SH-SY5Y (cell line): ENCODE data around the gene TARBP2.

ENCODE experiments used
- GATA2 ChIP-seq: IDR thresholded peaks from 2 replicates; pipeline ENCODE4 v1.6.1; 2011; ENCODE audit warnings: mild to moderate bottlenecking, low read depth, low read length
- GATA3 ChIP-seq: IDR thresholded peaks from 2 replicates; pipeline ENCODE4 v1.6.1; 2011; ENCODE audit warnings: low read depth, mild to moderate bottlenecking, low read length, moderate library complexity

GRCh38 chr12:53456654-53457366 is 44.3 kb upstream of the TARBP2 start:
- TF ChIP-seq GATA3 (no peak), GATA2 (no peak)
